ENCODE results near the gene IGF2BP1. TPM values are rescaled to one million over a fixed set of nuclear protein-coding genes. Genes with fewer than 3 reads are reported as not detected.

Gene IGF2BP1
- total RNA-seq, 1 donor from 2014 or later: not detected

- TF ChIP-seq CTCF (IDR thresholded peaks at IDR 0.05): no peak
- no peaks in the 10 kb centered on the region for H3K4me1 ChIP-seq
- ATAC-seq (no peak), DNase-seq (no peak)
- peaks cover 9% of the 10 kb centered on the region for H3K27me3 ChIP-seq (ENCODE audit: low read depth)
- H3K9me3 ChIP-seq: no peaks in the 10 kb centered on the region
- no peak overlapping the region for H3K4me3 ChIP-seq
- no peak overlapping the region for H3K27ac ChIP-seq
- intact Hi-C loops (cut with DNase I): no loop called here
- no peaks in the 10 kb centered on the region for H3K36me3 ChIP-seq
Observed at GRCh38 chr17:49045376-49045775, 48.2 kb downstream of the IGF2BP1 start.

GRCh38 chr17:49046912-49047311, 49.7 kb downstream of the IGF2BP1 start:
- no peaks in the 10 kb centered on the region for H3K4me1 ChIP-seq
- H3K9me3 ChIP-seq: no peaks in the 10 kb centered on the region
- no peak for DNase-seq
- intact Hi-C loops (cut with DNase I): no loop called here
- H3K27ac ChIP-seq: no peak overlapping the region
- no peak overlapping the region for H3K4me3 ChIP-seq
- TF ChIP-seq CTCF (IDR thresholded peaks at IDR 0.05): no peak
- no peaks in the 10 kb centered on the region for H3K36me3 ChIP-seq
- no peak for ATAC-seq
- peaks cover 3% of the 10 kb centered on the region for H3K27me3 ChIP-seq (ENCODE audit: low read depth)

GRCh38 chr17:49049265-49049664, 52.1 kb downstream of the IGF2BP1 start:
- H3K36me3 ChIP-seq: no peaks in the 10 kb centered on the region
- intact Hi-C loops (cut with DNase I): no loop called here
- no peak for DNase-seq
- ATAC-seq: no peak
- H3K27ac ChIP-seq: no peak overlapping the region
- H3K9me3 ChIP-seq: no peaks in the 10 kb centered on the region
- TF ChIP-seq CTCF (IDR thresholded peaks at IDR 0.05): no peak
- no peak overlapping the region for H3K4me3 ChIP-seq
- no peaks in the 10 kb centered on the region for H3K4me1 ChIP-seq
- H3K27me3 ChIP-seq (ENCODE audit: low read depth): no peaks in the 10 kb centered on the region

GRCh38 chr17:49050611-49051010, 53.4 kb downstream of the IGF2BP1 start:
- no peaks in the 10 kb centered on the region for H3K27me3 ChIP-seq (ENCODE audit: low read depth)
- H3K4me1 ChIP-seq: no peaks in the 10 kb centered on the region
- DNase-seq: no peak
- no peak overlapping the region for H3K4me3 ChIP-seq
- TF ChIP-seq CTCF (IDR thresholded peaks at IDR 0.05): no peak
- intact Hi-C loops (cut with DNase I): no loop called here
- ATAC-seq: no peak
- H3K27ac ChIP-seq: no peak overlapping the region
- H3K36me3 ChIP-seq: no peaks in the 10 kb centered on the region
- no peaks in the 10 kb centered on the region for H3K9me3 ChIP-seq

- no peak for DNase-seq
- Histone ChIP-seq H3K9me3 (no peaks in the 10 kb centered on the region), H3K4me3 (no peak overlapping the region), H3K27me3 (ENCODE audit: low read depth) (no peaks in the 10 kb centered on the region), H3K27ac (no peak overlapping the region), H3K36me3 (no peaks in the 10 kb centered on the region), H3K4me1 (no peaks in the 10 kb centered on the region)
- no peak for ATAC-seq
- TF ChIP-seq CTCF (IDR thresholded peaks at IDR 0.05): no peak
- intact Hi-C loops (cut with DNase I): no loop called here
Observed at GRCh38 chr17:49051269-49051668, 54.1 kb downstream of the IGF2BP1 start.

All from lower lobe of right lung (tissue), 2 donors.